Erythroblast (primary cell): ENCODE results near the gene ATRAID.

Source experiments
- DNase-seq, 2 experiments: peaks; one replicate each; lab custom pipeline; 2025; lab: John Stamatoyannopoulos, UW
- GATA1 ChIP-seq: IDR thresholded peaks from 2 replicates; pipeline ENCODE4 v1.6.1; 2011; ENCODE audit warnings: low read depth, mild to moderate bottlenecking, control low read depth, low read length, moderate library complexity
- POLR2A ChIP-seq: IDR thresholded peaks from 2 replicates; pipeline ENCODE4 v1.6.1; 2011; ENCODE audit warnings: mild to moderate bottlenecking, low read length

ATRAID gene

DNA sequence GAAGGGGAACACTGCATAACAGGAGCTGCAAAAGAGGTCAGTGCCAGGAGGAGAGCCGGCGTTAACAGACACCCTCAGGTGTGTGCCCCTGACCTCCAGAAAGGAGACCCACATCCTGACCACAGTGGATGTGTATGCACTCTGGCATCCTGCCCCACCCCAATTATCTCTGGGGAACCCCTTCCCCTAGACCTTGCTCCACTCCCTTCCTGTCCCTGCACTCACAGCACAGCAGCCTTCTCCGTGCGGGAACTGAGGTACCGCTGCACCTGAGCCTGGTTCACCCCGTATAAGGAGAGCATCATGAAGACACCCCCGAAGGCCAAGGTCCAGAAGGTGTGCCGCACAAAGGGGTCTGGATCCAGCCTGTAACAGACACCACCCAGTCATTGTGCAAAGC lies 7.3 kb upstream of the ATRAID start:
- DNase-seq = no peak
- TF ChIP-seq POLR2A = no peak
- no peak for TF ChIP-seq GATA1

DNA sequence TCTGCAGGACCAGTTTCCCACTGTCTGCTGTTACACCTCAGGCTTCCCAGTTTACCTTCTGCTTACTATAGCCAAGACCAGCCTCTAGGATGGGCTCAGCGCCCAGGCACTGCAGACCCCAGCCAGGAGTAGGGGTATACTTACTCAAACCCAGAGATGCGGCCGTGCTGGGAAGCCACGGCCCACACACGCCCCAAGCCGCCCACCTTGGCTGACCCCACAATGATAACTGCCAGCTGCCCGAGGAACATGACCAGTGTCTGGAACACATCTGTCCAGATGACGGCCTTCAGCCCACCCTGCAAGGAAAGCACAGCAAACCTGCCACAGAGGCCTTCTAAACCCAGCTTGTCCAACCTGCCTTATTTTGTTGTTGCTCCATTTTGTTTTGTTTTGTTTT lies 6.6 kb upstream of the ATRAID start:
- DNase-seq = no peak

DNA sequence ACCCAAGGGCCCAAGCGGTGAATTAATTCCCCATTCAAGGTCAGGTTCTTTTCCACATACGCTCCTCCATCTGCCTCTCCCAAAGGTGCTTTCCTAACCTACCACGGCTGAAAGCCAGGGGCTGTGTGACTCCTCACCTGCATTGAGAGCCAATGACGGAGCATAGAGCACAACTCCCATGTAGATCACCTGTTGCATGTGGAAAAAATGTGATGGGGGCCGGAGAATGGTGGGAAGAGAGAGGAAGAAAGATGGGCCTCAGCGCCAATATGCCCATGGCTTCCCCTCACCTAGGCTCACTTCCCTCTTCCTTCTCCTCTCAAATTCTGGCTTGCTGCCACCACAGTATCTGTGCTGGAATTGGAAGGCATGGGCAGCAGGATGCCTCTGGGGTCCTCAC lies 5.5 kb upstream of the ATRAID start:
- no peak for DNase-seq

More for the DNA sequence above, 6.6 kb upstream of the ATRAID start:
- TF ChIP-seq GATA1 (no peak), POLR2A (no peak)

DNA sequence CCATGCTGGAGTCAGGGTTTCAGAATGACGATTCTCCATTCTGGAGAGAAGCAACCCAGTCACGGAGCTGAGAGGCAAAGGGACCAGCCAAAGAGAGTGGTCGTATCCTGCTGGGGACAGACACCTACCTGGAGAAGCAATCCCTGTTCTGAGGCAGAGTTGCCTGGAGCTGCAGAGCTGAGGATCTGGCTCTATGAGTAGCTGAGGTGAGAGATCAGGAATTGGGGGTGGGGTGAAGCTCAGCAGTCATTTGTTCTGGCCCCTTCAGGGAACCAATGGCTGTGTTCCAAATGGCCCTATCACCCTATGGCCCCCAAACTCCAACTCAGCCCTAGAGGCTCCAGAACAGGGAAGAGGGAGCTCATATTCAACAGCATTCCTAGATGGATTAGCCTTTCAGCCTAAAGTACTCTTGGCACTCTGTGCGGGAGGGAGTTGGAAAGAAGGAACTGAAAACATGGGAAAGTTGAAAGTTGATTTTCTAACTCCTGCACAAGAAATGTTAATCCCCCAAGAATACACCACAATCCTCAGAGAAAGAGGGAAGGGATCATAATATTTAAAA lies 3.3 kb upstream of the ATRAID start:
- DNase-seq = no peak
- TF ChIP-seq GATA1 (no peak), POLR2A (no peak)

More for the DNA sequence above, 5.5 kb upstream of the ATRAID start:
- TF ChIP-seq GATA1 = no peak
- no peak for TF ChIP-seq POLR2A

DNA sequence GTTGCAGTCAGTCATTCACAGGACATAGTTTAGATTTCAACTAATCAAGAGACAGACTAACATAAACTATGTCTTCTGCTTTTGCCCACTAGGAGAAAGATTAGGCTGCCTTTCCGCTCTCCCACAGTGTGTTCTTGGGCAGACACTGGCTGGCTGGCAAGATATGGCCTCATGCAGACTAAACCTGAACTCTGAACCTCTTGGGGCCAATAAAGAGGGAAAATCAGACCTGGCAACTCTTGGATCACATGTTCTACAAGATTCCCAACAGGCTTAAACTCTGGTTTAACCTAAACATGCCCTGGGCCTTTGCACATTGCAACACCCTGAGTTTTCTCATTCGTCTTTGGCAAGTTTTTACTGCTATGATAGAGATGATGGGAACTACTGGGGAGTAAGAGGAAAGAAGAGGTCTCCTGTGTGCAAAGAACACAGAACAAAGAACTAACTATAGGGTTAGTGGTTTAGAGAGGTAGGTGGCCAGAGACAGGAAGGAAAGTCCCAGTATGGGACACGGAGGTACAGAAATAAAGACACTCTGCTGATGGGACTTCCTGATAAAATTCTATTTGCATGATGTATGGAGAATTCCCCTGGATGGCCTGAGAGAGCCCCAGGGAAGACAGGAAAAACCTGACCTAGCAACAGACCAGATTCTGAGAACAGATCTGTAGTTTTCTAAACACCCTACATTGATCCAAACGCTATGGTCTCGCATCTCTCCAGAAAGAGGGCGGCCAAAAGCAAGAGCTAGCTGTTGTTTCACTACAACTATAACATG lies 2.0 kb upstream of the ATRAID start:
- DNase-seq = peak; percentile 17 to 36

DNA sequence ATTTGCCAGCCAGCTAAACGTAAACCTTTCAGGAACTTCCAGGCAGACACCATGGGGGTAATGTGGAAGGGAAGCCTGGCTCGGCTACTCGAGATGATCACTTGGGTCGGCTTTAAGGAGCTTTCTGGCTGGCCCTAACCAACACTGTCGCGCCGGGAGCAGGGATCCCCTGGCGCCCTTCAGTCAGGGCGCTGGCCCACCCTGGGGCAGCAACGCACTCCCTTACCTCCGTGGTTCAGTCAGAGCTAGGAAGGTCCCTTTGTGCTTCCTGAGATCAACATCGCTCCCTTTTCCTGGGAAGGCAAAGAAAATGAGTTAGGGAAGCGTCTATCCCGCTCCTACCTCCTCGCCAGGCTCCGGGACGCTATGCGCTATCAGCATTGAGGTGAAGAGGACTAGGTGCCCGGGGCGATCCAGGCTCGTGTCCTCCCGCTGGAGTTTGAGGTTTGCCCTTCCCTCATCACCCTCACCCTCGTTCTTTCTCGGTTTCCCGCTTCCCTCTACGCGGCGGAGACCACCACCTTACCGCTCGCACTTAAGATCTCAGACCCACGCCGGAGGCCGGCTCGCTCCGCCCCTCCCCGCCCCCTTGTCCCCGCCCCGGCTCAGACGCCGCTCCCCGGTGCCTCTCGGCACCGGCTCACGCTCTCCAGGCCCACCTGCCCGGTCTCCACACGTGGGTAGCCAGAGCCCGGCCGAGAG lies 449 bp upstream of the ATRAID start:
- DNase-seq = peak in 1 of 2 experiments; percentile 38
- TF ChIP-seq GATA1 (no peak), POLR2A (no peak)

More for the DNA sequence above, 2.0 kb upstream of the ATRAID start:
- TF ChIP-seq POLR2A (no peak), GATA1 (no peak)

DNA sequence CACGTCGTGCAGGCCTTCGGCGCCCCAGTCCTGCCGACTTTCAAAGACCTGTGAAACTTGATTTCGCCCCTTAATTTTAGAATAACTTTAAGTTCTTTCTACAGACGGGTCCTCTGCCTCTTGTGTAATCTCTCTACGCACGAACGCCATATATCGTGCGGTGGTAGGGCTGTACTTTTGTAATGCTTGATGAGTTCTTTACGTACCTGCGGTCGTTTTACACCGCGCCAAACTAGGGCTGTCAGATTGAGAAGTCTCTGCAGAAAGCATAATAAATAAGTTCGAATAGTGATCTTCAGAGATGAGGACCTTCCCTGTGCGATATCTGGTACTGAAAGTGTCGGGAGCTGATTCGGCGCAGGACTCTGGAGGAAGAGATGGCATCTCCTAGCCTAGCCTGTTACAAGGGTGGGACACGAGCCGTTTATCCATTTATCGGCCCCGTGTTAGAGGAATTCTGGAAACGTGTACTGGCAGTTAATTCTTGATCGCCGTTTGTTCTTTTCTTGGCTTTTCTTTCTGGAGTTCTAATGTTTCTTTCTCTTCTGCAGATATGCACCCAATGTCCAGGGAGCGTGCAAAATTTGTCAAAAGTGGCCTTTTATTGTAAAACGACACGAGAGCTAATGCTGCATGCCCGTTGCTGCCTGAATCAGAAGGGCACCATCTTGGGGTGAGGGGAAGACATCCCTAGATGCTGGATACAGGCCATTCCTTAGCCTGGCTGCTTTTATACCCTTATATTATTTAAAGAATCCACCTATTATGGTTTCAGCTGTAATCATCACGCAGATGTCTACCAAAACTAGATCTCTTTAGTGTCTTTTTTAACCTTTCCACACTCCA lies 1.0 kb downstream of the ATRAID start:
- DNase-seq = peak; percentile 76 to 82
- TF ChIP-seq GATA1 (no peak), POLR2A (no peak)

DNA sequence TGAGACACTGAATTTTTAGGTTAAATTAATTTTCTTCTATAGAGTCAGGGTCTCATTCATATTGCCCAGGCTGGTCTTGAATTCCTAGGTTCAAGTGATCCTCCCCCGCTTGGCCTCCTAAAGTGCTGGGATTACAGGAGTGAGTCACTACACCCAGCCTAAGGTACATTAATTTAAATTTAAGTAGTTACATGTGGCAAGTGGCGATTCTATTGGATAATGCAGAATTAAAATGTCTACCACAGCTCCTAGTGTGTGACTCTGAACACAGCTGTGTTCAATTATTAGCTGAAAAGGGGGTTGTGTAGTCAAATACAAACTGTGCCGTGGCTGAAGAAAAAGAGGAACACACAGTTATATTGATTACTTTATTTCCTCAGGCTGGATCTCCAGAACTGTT lies 3.1 kb downstream of the ATRAID start:
- TF ChIP-seq GATA1 = no peak
- no peak for TF ChIP-seq POLR2A

DNA sequence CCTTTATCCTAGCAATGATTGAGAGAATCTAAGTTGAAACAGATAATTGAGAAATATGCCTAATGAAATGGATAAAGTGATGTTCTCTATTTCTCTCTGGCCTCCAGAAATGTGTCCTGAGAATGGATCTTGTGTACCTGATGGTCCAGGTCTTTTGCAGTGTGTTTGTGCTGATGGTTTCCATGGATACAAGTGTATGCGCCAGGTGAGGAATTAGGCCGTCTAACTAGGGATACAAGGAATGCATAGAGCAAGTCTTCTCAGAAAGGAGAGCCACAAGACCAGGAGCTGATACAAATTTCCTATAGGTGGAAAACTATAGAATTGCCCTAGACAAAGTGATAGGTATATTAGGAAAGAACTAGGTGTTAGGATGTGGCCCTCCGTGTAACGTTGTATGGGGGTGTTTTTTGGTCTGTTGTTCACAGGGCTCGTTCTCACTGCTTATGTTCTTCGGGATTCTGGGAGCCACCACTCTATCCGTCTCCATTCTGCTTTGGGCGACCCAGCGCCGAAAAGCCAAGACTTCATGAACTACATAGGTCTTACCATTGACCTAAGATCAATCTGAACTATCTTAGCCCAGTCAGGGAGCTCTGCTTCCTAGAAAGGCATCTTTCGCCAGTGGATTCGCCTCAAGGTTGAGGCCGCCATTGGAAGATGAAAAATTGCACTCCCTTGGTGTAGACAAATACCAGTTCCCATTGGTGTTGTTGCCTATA lies 4.7 kb downstream of the ATRAID start:
- DNase-seq = no peak
- TF ChIP-seq POLR2A = no peak
- TF ChIP-seq GATA1 = no peak

More for the DNA sequence above, 3.1 kb downstream of the ATRAID start:
- no peak for DNase-seq

DNA sequence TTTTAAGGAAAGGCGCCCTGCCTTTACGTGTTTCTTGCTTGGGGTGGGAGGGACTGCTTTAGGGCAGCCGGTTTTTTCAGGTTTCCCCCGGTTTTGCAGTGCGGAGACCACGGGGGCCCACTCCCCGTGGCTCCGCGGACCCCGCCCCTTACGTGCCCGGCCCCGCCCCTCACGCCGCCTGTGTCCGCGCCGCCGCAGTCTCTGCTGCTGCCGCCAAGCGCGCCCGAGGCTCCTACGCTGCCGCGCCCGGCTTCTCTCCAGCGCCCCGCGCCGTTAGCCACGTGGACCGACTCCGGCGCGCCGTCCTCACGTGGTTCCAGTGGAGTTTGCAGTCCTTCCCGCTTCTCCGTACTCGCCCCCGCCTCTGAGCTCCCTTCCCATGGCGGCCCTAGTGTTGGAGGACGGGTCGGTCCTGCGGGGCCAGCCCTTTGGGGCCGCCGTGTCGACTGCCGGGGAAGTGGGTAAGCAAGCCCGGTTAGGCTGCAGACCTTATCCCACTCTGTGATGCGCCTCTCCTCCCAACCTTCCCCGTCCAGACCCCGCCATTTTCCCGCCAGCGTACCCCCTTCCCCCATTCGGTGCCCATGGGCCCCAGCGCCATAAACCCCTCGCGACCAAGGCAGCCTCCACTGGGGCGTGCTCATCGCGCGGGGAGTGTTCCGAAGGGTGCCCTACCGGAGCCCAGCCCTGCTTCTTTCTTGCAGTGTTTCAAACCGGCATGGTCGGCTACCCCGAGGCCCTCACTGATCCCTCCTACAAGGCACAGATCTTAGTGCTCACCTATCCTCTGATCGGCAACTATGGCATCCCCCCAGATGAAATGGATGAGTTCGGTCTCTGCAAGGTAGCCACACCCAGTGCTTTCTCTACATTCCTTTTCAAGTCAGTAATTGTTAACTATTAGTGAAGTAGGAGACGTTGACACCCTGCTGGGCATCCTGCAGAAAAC lies 5.6 kb downstream of the ATRAID start, which contains the start of gene CAD:
Gene CAD (plus strand): TSS at position 197 of the 949 bp plus-strand sequence. CDS start 183 bp downstream, at position 380.
- TF ChIP-seq POLR2A (peak; percentile 69), GATA1 (no peak)
- DNase-seq = peak; percentile 91 to 93

DNA sequence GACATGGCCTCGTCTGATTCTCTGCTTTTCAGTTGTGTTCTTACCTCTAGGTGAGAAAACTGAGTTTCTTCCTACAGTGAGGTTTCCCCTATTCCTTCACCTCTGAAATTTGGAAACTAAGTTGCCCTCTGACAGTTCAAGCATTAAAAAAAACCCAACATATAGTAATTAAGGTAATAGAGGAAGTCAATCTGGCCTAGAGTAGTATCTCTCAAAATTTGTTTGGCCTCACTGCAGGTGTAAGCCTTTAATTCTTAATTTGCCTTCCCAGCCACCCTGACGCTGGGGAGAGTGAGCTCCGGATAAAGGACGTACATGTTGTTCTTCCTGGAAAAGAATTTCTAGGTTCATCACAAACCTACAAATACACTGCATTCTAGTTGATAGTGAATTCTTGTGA lies 6.8 kb downstream of the ATRAID start:
- DNase-seq = no peak
- no peak for TF ChIP-seq GATA1

DNA sequence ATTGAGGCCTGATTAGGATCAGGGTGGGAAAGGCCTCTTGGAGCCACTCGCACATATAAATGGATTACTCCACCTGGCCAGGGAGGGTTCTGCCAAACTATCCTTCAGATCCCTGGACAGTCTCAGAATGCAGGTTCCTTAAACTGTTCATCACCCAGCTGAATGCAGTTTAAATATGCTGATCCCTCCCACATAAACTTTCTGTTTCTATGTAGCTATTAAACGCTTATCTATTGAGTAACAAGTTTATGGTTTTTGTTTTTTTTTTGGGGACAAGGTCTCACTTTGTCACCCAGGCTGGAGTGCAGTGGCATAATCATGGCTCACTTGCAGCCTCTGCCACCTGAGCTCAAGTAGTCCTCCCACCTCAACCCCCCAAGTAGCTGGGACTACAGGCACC lies 7.2 kb downstream of the ATRAID start:
- peak in 1 of 2 experiments; percentile 18 for DNase-seq
- TF ChIP-seq GATA1 (no peak), POLR2A (no peak)
